PFSK-1 (cell line): ENCODE results near the gene MTUS2.

ENCODE experiments used
- FOXP2 ChIP-seq: optimal IDR thresholded peaks from 2 replicates; pipeline ENCODE3; 2011; ENCODE audit warnings: borderline replicate concordance, control low read depth, inconsistent platforms; ENCODE audit not compliant: insufficient read depth; ENCODE audit errors: extremely low read length, extremely low read depth
- POLR2AphosphoS5 ChIP-seq: IDR thresholded peaks from 2 replicates; pipeline ENCODE4 v1.6.1; 2012; ENCODE audit warnings: low read depth, mild to moderate bottlenecking, control low read depth, low read length, moderate library complexity
- SIN3A ChIP-seq: IDR thresholded peaks from 2 replicates; pipeline ENCODE4 v1.6.1; 2012; ENCODE audit warnings: mild to moderate bottlenecking, low read length, moderate library complexity, borderline replicate concordance; ENCODE audit not compliant: insufficient read depth
- TAF1 ChIP-seq: IDR thresholded peaks from 2 replicates; pipeline ENCODE4 v1.6.1; 2012; ENCODE audit warnings: low read length, control low read depth, borderline replicate concordance; ENCODE audit not compliant: insufficient read depth
- TF ChIP-seq, protein P1 (sequence below), 2 experiments: IDR thresholded peaks; 2 replicates each; pipeline versions ENCODE4 v1.6.1 to v1.8.0; 2011 to 2012; ENCODE audit warnings: low read depth in 2 of 2, low read length in 2 of 2, control low read depth in 1 of 2, inconsistent platforms in 1 of 2, mild to moderate bottlenecking in 1 of 2, moderate library complexity in 1 of 2; ENCODE audit not compliant: insufficient read depth in 1 of 2

MTUS2 gene

DNA sequence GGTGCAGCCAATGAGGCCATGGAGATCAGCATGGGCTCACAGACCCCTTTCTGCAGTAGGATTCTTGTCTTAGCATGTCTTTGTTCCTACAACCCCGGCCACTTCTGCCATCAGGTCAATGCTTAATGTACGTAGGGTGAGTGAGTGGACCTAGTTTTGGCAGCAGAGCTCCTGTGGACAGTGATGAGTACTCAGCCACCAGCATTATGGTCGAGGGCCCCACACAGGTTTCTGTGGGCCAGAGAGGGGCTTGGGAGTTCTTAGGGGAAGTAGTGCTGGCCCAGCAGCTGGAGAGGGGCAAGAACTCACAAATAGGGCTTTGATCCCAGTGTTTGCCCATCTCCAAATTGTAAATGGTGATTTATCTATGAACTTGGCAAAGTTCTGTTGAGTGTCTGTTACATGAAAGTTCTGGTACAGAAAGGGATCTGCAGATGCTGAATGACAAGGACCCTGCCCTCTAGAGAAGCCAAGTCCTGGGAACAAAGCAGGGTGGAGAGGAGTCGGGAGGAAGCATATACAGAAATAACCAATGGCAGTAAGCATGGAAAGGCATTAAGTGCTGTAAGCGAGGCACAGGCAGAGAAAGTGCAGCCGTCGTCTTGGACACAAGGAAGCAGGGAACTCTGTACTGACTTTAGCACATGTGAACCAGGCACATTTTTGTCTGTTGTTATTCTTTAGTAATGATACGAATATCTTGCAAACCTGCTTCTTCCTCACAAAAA lies 185.1 kb downstream of the MTUS2 start:
- no peak for TF ChIP-seq POLR2AphosphoS5
- TF ChIP-seq, protein P1, sequence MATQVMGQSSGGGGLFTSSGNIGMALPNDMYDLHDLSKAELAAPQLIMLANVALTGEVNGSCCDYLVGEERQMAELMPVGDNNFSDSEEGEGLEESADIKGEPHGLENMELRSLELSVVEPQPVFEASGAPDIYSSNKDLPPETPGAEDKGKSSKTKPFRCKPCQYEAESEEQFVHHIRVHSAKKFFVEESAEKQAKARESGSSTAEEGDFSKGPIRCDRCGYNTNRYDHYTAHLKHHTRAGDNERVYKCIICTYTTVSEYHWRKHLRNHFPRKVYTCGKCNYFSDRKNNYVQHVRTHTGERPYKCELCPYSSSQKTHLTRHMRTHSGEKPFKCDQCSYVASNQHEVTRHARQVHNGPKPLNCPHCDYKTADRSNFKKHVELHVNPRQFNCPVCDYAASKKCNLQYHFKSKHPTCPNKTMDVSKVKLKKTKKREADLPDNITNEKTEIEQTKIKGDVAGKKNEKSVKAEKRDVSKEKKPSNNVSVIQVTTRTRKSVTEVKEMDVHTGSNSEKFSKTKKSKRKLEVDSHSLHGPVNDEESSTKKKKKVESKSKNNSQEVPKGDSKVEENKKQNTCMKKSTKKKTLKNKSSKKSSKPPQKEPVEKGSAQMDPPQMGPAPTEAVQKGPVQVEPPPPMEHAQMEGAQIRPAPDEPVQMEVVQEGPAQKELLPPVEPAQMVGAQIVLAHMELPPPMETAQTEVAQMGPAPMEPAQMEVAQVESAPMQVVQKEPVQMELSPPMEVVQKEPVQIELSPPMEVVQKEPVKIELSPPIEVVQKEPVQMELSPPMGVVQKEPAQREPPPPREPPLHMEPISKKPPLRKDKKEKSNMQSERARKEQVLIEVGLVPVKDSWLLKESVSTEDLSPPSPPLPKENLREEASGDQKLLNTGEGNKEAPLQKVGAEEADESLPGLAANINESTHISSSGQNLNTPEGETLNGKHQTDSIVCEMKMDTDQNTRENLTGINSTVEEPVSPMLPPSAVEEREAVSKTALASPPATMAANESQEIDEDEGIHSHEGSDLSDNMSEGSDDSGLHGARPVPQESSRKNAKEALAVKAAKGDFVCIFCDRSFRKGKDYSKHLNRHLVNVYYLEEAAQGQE (IDR thresholded peaks at IDR 0.05; ENCODE audit: insufficient read depth in 1 of 2, low read depth in 2 of 2, low read length in 2 of 2) = no peak
- no peak for TF ChIP-seq FOXP2
- TF ChIP-seq SIN3A = no peak
- TF ChIP-seq TAF1 = no peak

DNA sequence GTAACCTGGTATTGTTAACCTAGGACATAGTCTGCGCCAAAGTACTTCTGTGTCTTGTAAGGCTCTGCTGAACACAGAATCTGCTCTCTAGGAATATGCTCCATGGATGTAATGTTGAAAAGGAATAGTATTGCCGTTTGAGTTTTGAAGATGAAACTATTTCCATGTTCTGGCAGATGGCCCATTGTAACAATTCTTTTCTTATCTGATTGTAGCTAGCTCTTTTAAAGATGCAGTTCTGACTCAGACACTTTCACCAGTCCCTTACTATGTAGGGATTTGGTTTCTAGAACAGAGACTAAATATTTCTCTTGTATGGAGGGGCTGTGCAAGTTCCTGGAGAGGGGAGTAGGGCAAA lies 185.6 kb downstream of the MTUS2 start:
- no peak for TF ChIP-seq TAF1

DNA sequence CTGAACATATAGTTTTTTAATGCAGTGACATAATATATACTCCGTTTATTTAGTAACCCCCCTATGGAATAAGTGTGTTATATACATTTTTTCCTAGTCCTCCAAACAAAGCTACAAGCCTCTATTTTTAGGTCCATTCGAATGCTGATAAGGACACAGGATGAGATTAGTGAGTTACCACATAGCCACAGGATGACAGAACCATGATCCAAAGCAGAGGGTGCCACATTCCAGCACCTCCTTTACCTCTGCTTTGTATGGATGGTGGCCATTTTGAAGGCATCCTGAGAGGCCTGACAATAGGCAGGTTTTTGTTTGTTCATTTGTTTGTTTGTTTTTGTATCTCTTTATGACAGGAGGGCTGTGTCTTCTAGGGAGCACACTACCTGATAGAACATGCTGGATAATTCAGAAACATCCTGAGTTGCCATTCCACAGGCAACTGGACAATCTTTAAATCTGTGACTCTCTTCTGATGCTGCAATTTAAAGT lies 186.3 kb downstream of the MTUS2 start:
- TF ChIP-seq SIN3A = no peak
- no peak for TF ChIP-seq FOXP2
- no peak for TF ChIP-seq POLR2AphosphoS5
- TF ChIP-seq TAF1 = no peak
- TF ChIP-seq, protein P1 (IDR thresholded peaks at IDR 0.05; ENCODE audit: insufficient read depth in 1 of 2, low read depth in 2 of 2, low read length in 2 of 2) = no peak

DNA sequence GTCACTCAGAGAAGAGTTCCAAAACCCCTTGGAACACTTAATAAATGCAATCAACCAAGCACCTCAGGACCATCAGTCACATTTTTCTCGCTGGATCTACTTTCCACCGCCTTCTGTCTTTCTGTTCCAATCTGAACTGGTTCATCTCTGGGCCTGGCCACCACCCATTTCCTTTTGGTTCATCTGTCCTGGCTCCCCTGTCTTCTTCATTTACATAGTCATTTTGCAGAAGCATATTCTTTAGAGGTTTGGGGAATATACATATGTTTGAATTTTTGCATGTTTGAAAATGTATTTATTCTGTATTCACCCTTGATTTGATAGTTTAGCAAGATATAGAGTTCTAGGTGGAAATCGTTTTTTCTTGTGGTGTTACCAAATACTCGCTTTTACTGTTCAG lies 188.2 kb downstream of the MTUS2 start:
- TF ChIP-seq, protein P1 (IDR thresholded peaks at IDR 0.05; ENCODE audit: insufficient read depth in 1 of 2, low read depth in 2 of 2, low read length in 2 of 2) = no peak
- TF ChIP-seq POLR2AphosphoS5 = no peak
- TF ChIP-seq SIN3A = no peak
- TF ChIP-seq FOXP2 = no peak
- TF ChIP-seq TAF1 = no peak

DNA sequence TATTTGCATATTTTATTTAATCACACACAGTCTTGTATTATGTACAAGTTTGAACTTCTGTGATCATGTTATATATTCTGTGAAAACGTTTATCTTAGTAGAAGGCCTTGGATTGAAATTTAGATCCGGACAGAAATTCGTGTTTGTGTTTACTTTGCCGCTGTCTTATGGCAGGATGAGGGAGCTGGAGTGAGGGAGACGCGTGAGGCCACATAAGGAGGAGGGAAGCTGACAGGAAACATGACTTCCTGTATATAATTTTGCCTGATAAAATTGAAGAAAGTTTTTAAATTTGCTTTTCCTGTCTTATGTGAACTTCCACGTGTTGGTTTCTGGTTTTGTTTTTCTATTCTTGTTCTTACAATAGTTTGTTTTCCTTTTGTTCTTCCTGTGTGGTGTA lies 200.2 kb downstream of the MTUS2 start:
- TF ChIP-seq, protein P1 (IDR thresholded peaks at IDR 0.05; ENCODE audit: insufficient read depth in 1 of 2, low read depth in 2 of 2, low read length in 2 of 2) = no peak
- TF ChIP-seq POLR2AphosphoS5 (no peak), FOXP2 (no peak), SIN3A (no peak), TAF1 (no peak)
